Ecto neural progenitor cell (in vitro differentiated cells): ENCODE data around the gene UCKL1.
A peak's percentile ranks its signal among the peaks of the same experiment; 100 is the strongest.
"Not testable (repeated sequence)": the region's sequence is repeated elsewhere in the genome, so short reads cannot be mapped to it uniquely, and the experiment has no call there.

Source experiments
- DNase-seq: peaks from one replicate; pipeline ENCODE4 v3.0.0-alpha.2; 2018; ENCODE audit warnings: low spot score

The UCKL1 gene

GRCh38 chr20:63942969-63943807 is 13.0 kb downstream of the UCKL1 start:
- no peak for DNase-seq

GRCh38 chr20:63942250-63942951 is 13.8 kb downstream of the UCKL1 start:
- peak; percentile 81 for DNase-seq

- DNase-seq: peak; percentile 76
These were observed 14.7 kb downstream of the UCKL1 start for GRCh38 chr20:63941282-63942081.

GRCh38 chr20:63940472-63941266 is 15.5 kb downstream of the UCKL1 start:
- no peak for DNase-seq

- DNase-seq: no peak
These were observed 16.1 kb downstream of the UCKL1 start for GRCh38 chr20:63940071-63940471.

GRCh38 chr20:63939061-63939935 is 16.9 kb downstream of the UCKL1 start:
- no peak for DNase-seq

- DNase-seq: no peak
These were observed 18.6 kb downstream of the UCKL1 start for GRCh38 chr20:63937596-63937995.

- no peak for DNase-seq
These were observed 20.8 kb downstream of the UCKL1 start for GRCh38 chr20:63935447-63935846.

- DNase-seq: peak; percentile 69
These were observed 21.7 kb downstream of the UCKL1 start for GRCh38 chr20:63934271-63935068.

GRCh38 chr20:63933646-63934045 is 22.6 kb downstream of the UCKL1 start:
- DNase-seq: no peak

- DNase-seq: no peak
These were observed 23.5 kb downstream of the UCKL1 start for GRCh38 chr20:63932606-63933160.

GRCh38 chr20:63931735-63932134 is 24.5 kb downstream of the UCKL1 start:
- no peak for DNase-seq

- DNase-seq: no peak
These were observed 25.2 kb downstream of the UCKL1 start for GRCh38 chr20:63930971-63931553.

- not testable (repeated sequence) for DNase-seq
These were observed 26.7 kb downstream of the UCKL1 start for GRCh38 chr20:63929473-63929883.

GRCh38 chr20:63929071-63929470 is 27.1 kb downstream of the UCKL1 start:
- DNase-seq: no peak

GRCh38 chr20:63926298-63926697 is 29.9 kb downstream of the UCKL1 start:
- no peak for DNase-seq

GRCh38 chr20:63924241-63924640 is 32.0 kb downstream of the UCKL1 start:
- no peak for DNase-seq

- DNase-seq: no peak
These were observed 32.6 kb downstream of the UCKL1 start for GRCh38 chr20:63923651-63924050.

- no peak for DNase-seq
These were observed 36.0 kb downstream of the UCKL1 start for GRCh38 chr20:63920226-63920625.
